Measurements from ENCODE around the gene TNFRSF11A.

The TNFRSF11A gene

DNA sequence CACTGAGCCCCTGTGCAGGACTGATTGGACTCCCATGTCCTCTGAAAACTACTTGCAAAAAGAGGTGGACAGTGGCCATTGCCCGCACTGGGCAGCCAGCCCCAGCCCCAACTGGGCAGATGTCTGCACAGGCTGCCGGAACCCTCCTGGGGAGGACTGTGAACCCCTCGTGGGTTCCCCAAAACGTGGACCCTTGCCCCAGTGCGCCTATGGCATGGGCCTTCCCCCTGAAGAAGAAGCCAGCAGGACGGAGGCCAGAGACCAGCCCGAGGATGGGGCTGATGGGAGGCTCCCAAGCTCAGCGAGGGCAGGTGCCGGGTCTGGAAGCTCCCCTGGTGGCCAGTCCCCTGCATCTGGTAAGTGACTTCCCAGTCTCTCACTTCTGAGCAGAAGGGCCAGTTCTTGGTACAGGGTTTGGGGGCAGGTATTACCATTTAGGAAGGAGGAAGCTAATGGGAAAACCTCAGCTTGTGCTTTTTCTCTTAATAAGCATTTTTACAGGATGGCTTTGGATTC is 44.1 kb downstream of the TNFRSF11A start:
- ATAC-seq (ENCODE audit: insufficient read depth, low read depth): no peak
- H3K27ac ChIP-seq (ENCODE audit: low read length): no peak overlapping the region
- H3K4me2 ChIP-seq (ENCODE audit: insufficient read depth, low read length): no peak overlapping the region
- no peak for DNase-seq
- H3K9me3 ChIP-seq (ENCODE audit: insufficient read depth, low read length, severe bottlenecking): no peaks in the 10 kb centered on the region
- no peaks in the 10 kb centered on the region for H3K36me3 ChIP-seq (ENCODE audit: insufficient read depth, low read length)
- peaks cover 5% of the 10 kb centered on the region for H3K27me3 ChIP-seq (ENCODE audit: insufficient read depth, low read length, poor library complexity)
- no peak overlapping the region for H3K9ac ChIP-seq (ENCODE audit: low read depth, low read length)
- H3K4me1 ChIP-seq (ENCODE audit: insufficient read depth, low read length): peaks cover 3% of the 10 kb centered on the region; the same call in 1 of the 2 replicates
- no peaks in the 10 kb centered on the region for H3K79me2 ChIP-seq (ENCODE audit: insufficient read depth, low read length)
- H2AFZ ChIP-seq (ENCODE audit: low read depth, low read length): no peak overlapping the region
- H4K20me1 ChIP-seq (ENCODE audit: insufficient read depth, low read length): no peaks in the 10 kb centered on the region
- no peak overlapping the region for H3K4me3 ChIP-seq (ENCODE audit: low read depth in 1 of 2, low read length in 2 of 2)
- TF ChIP-seq, protein P1, sequence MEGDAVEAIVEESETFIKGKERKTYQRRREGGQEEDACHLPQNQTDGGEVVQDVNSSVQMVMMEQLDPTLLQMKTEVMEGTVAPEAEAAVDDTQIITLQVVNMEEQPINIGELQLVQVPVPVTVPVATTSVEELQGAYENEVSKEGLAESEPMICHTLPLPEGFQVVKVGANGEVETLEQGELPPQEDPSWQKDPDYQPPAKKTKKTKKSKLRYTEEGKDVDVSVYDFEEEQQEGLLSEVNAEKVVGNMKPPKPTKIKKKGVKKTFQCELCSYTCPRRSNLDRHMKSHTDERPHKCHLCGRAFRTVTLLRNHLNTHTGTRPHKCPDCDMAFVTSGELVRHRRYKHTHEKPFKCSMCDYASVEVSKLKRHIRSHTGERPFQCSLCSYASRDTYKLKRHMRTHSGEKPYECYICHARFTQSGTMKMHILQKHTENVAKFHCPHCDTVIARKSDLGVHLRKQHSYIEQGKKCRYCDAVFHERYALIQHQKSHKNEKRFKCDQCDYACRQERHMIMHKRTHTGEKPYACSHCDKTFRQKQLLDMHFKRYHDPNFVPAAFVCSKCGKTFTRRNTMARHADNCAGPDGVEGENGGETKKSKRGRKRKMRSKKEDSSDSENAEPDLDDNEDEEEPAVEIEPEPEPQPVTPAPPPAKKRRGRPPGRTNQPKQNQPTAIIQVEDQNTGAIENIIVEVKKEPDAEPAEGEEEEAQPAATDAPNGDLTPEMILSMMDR (IDR thresholded peaks at IDR 0.05; ENCODE audit: borderline replicate concordance, extremely low read depth, low read length, poor library complexity, severe bottlenecking): no peak
- TF ChIP-seq EZH2 (IDR thresholded peaks at IDR 0.05; ENCODE audit: borderline replicate concordance, low read depth, low read length, severe bottlenecking): no peak

DNA sequence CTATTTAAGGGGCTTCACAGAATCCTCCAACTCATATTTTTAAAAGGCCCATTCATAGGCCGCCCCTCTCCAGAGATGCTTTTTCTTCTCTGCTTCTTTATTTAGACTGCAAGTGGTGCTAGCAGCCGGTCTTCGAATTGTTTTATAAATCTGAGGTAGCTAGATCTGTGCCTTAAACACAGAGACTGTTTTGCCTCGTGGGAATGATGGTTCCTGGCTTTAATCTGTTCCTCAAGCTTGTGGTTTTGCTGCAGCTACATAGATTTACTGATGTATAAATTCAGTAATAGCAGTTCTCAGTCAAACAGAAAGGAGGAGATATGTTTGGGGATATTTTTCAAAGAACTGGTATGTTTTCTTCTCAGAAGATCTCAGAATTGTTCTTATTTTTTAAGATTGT is 45.3 kb downstream of the TNFRSF11A start:
- no peak overlapping the region for H3K4me3 ChIP-seq (ENCODE audit: low read depth in 1 of 2, low read length in 2 of 2)
- DNase-seq (no peak), ATAC-seq (ENCODE audit: insufficient read depth, low read depth) (no peak)
- no peaks in the 10 kb centered on the region for H3K9me3 ChIP-seq (ENCODE audit: insufficient read depth, low read length, severe bottlenecking)
- H3K27ac ChIP-seq (ENCODE audit: low read length): no peak overlapping the region
- H3K4me2 ChIP-seq (ENCODE audit: insufficient read depth, low read length): no peak overlapping the region
- H3K4me1 ChIP-seq (ENCODE audit: insufficient read depth, low read length): peaks cover 2% of the 10 kb centered on the region; the same call in 1 of the 2 replicates
- H3K27me3 ChIP-seq (ENCODE audit: insufficient read depth, low read length, poor library complexity): peaks cover 5% of the 10 kb centered on the region
- no peaks in the 10 kb centered on the region for H3K36me3 ChIP-seq (ENCODE audit: insufficient read depth, low read length)
- H3K9ac ChIP-seq (ENCODE audit: low read depth, low read length): no peak overlapping the region
- H4K20me1 ChIP-seq (ENCODE audit: insufficient read depth, low read length): no peaks in the 10 kb centered on the region
- TF ChIP-seq, protein P1 (IDR thresholded peaks at IDR 0.05; ENCODE audit: borderline replicate concordance, extremely low read depth, low read length, poor library complexity, severe bottlenecking): no peak
- no peak for TF ChIP-seq EZH2 (IDR thresholded peaks at IDR 0.05; ENCODE audit: borderline replicate concordance, low read depth, low read length, severe bottlenecking)
- no peaks in the 10 kb centered on the region for H3K79me2 ChIP-seq (ENCODE audit: insufficient read depth, low read length)
- H2AFZ ChIP-seq (ENCODE audit: low read depth, low read length): no peak overlapping the region

DNA sequence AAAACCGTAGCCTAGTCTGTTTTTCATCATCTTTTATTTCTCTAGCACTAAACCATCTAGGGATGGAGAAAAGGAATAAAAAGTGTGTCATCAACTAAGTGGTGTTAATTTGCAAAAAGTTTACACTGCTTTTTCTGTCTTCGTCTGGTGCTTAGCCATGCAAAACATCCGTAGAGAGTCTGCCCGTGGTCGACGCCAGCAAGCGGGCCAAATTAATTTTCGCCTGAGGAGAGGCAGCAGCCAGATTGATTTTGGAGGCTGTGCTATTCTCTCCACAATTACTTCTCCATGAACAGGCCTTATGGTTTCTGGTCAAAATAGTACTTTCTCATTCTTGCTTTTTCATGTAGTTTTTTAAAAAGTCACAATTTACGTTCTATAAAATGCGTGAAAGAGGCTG is 46.3 kb downstream of the TNFRSF11A start:
- no peak overlapping the region for H3K4me2 ChIP-seq (ENCODE audit: insufficient read depth, low read length)
- TF ChIP-seq EZH2 (IDR thresholded peaks at IDR 0.05; ENCODE audit: borderline replicate concordance, low read depth, low read length, severe bottlenecking): no peak
- TF ChIP-seq, protein P1 (IDR thresholded peaks at IDR 0.05; ENCODE audit: borderline replicate concordance, extremely low read depth, low read length, poor library complexity, severe bottlenecking): no peak
- no peak overlapping the region for H3K9ac ChIP-seq (ENCODE audit: low read depth, low read length)
- H3K79me2 ChIP-seq (ENCODE audit: insufficient read depth, low read length): no peaks in the 10 kb centered on the region
- no peak overlapping the region for H3K4me3 ChIP-seq (ENCODE audit: low read depth in 1 of 2, low read length in 2 of 2)
- no peak for DNase-seq
- H4K20me1 ChIP-seq (ENCODE audit: insufficient read depth, low read length): no peaks in the 10 kb centered on the region
- H3K27ac ChIP-seq (ENCODE audit: low read length): no peak overlapping the region
- no peaks in the 10 kb centered on the region for H3K9me3 ChIP-seq (ENCODE audit: insufficient read depth, low read length, severe bottlenecking)
- H3K36me3 ChIP-seq (ENCODE audit: insufficient read depth, low read length): no peaks in the 10 kb centered on the region
- H3K4me1 ChIP-seq (ENCODE audit: insufficient read depth, low read length): no peaks in the 10 kb centered on the region
- H3K27me3 ChIP-seq (ENCODE audit: insufficient read depth, low read length, poor library complexity): peaks cover 5% of the 10 kb centered on the region
- ATAC-seq (ENCODE audit: insufficient read depth, low read depth): no peak
- no peak overlapping the region for H2AFZ ChIP-seq (ENCODE audit: low read depth, low read length)

DNA sequence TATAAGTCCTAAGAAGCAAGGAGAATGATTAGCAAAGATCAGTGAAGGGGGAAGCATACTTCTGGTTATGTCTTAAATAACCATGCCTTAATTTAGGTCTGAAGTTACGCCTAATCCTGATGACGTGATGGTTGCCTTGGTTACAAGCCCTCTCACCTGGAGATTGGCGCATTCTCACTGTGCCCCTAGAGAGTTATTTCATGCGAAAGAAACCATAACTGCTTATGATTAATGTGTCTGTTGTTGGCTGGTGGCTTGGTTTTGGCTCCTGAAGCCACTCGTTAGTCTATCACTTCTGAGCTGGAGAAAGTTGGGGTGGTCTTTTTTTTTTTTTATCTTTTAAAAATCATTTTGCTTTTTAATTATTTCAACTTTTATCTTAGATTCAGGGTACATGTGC is 47.0 kb downstream of the TNFRSF11A start:
- H3K79me2 ChIP-seq (ENCODE audit: insufficient read depth, low read length): no peaks in the 10 kb centered on the region
- H2AFZ ChIP-seq (ENCODE audit: low read depth, low read length): no peak overlapping the region
- H3K9ac ChIP-seq (ENCODE audit: low read depth, low read length): no peak overlapping the region
- TF ChIP-seq, protein P1 (IDR thresholded peaks at IDR 0.05; ENCODE audit: borderline replicate concordance, extremely low read depth, low read length, poor library complexity, severe bottlenecking): no peak
- TF ChIP-seq EZH2 (IDR thresholded peaks at IDR 0.05; ENCODE audit: borderline replicate concordance, low read depth, low read length, severe bottlenecking): no peak
- no peaks in the 10 kb centered on the region for H3K36me3 ChIP-seq (ENCODE audit: insufficient read depth, low read length)
- no peaks in the 10 kb centered on the region for H3K4me1 ChIP-seq (ENCODE audit: insufficient read depth, low read length)
- ATAC-seq (ENCODE audit: insufficient read depth, low read depth) (no peak), DNase-seq (no peak)
- no peaks in the 10 kb centered on the region for H3K9me3 ChIP-seq (ENCODE audit: insufficient read depth, low read length, severe bottlenecking)
- no peak overlapping the region for H3K4me2 ChIP-seq (ENCODE audit: insufficient read depth, low read length)
- no peak overlapping the region for H3K27ac ChIP-seq (ENCODE audit: low read length)
- H3K4me3 ChIP-seq (ENCODE audit: low read depth in 1 of 2, low read length in 2 of 2): no peak overlapping the region
- no peaks in the 10 kb centered on the region for H4K20me1 ChIP-seq (ENCODE audit: insufficient read depth, low read length)
- H3K27me3 ChIP-seq (ENCODE audit: insufficient read depth, low read length, poor library complexity): peaks cover 5% of the 10 kb centered on the region
